Body of pancreas (tissue), 4 donors: ENCODE data around the gene R3HDM2.

Experiments
- POLR2A ChIP-seq, 3 donors: fragments of 450-650 bp; IDR thresholded peaks; one replicate each; pipeline ENCODE4 v1.6.1; 2016; ENCODE audit warnings: antibody characterized with exemption in 3 of 3, mild to moderate bottlenecking in 2 of 3
- TF ChIP-seq, protein P1 (sequence below), 7 experiments: fragments of 450-650 bp in 4 of 7; fragments of 200-600 bp in 3 of 7; sonication (generic) in 3 of 7; IDR thresholded peaks; one replicate each; pipeline ENCODE4 v1.5.1; 2016 to 2019; ENCODE audit warnings: antibody characterized with exemption in 7 of 7

DNA sequence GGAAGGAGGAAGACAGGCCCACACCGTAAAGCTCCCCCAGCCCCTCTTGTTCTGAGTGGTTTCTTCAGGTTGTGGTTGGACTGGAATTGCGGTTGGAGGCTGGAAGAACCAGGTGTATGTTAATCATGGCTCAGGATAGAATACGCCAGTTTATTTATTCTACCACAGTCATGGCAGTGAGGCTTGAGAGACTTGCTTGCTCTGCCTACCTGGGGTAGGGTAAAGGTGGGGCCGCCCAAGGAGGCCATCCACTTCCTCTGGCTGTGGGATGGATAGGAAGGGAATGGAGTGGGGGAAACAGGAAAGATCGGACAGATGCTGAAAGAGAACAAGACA is 193.3 kb downstream of the R3HDM2 start:
- TF ChIP-seq, protein P1, sequence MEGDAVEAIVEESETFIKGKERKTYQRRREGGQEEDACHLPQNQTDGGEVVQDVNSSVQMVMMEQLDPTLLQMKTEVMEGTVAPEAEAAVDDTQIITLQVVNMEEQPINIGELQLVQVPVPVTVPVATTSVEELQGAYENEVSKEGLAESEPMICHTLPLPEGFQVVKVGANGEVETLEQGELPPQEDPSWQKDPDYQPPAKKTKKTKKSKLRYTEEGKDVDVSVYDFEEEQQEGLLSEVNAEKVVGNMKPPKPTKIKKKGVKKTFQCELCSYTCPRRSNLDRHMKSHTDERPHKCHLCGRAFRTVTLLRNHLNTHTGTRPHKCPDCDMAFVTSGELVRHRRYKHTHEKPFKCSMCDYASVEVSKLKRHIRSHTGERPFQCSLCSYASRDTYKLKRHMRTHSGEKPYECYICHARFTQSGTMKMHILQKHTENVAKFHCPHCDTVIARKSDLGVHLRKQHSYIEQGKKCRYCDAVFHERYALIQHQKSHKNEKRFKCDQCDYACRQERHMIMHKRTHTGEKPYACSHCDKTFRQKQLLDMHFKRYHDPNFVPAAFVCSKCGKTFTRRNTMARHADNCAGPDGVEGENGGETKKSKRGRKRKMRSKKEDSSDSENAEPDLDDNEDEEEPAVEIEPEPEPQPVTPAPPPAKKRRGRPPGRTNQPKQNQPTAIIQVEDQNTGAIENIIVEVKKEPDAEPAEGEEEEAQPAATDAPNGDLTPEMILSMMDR (IDR thresholded peaks at IDR 0.05), result no peak
- no peak for TF ChIP-seq POLR2A (IDR thresholded peaks at IDR 0.05)
